GOT3 (cell line): ENCODE results near the gene GOLGA8J.
"Not testable (repeated sequence)": the region's sequence is repeated elsewhere in the genome, so short reads cannot be mapped to it uniquely, and the experiment has no call there.

Experiments used
- DNase-seq: peaks from one replicate; lab custom pipeline; 2025; ENCODE audit warnings: mixed read lengths; lab: John Stamatoyannopoulos, UW

GOLGA8J gene

DNA sequence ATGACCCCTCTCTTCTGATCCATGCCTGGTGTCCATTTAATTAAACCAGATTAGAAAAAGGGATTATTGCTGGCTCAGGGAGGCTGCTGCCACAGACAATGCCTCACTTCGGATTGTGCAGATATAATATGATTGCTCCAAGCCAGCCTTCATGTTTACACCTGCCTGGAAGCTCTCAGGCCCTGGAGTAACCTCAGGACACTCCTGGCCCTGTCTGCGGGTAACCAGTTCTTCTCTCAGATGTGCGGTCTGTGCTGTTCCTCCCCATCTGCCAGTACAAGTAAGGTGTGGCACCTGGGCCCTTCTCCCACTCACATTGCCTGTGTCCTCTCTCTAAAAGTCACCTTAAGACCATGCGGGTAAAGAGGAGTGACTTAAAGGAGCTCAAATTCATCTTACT lies 8.8 kb upstream of the GOLGA8J start:
- DNase-seq, result no peak

DNA sequence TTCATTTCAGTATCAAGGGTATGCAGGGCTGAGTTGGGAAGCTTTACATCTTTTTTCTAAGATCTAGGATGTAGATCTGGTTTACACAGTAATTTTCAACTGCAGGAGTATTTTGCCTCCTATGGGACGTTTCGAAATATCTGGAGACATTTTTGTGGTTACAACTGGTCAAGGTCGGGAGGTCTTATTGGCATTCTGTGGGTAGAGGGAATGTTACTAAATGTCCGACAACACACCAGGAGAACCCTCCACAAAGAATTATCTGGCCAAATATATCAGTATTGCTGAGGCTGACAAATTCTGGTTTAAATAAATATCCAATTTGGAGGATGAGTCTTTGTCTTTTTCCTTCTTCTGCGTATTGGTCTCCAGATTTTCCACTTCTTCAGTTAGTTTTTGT lies 1.9 kb upstream of the GOLGA8J start:
- DNase-seq, result not testable (repeated sequence)

DNA sequence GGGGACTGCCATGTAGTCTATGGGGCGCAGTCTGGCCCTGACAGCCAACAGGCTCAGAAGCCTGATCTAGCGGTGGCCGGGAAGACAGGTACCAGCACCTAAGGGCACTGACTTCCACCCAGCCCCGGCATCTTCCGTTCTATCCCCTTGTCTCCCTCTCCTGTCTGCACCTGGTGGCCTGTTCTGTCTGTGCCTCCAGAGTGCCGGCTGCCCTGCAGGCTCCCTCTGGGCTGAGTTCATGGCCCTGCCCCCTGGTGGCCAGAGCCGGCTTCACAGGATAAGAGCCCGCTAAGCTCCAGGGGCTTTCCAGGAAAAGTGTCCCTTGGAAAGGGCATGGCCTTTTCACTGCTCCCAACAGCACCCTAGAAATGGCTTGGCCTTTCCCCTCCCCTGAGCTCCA lies 15.1 kb downstream of the GOLGA8J start:
- not testable (repeated sequence) for DNase-seq

DNA sequence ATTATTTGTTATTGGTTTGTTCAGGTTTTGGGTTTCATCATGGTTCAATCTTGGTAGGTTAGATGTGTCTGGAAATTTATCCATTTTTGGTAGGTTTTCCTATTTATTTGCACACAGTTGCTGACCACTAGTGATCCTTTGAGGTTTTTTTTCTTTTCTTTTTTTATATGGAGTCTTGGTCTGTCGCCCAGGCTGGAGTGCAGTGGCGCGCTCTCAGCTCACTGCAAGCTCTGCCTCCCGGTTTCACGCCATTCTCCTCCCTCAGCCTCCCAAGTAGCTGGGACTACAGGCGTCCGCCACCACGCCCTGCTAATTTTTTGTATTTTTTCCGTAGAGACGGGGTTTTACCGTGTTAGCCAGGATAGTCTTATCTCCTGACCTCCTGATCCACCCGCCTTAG lies 20.1 kb downstream of the GOLGA8J start:
- not testable (repeated sequence) for DNase-seq

DNA sequence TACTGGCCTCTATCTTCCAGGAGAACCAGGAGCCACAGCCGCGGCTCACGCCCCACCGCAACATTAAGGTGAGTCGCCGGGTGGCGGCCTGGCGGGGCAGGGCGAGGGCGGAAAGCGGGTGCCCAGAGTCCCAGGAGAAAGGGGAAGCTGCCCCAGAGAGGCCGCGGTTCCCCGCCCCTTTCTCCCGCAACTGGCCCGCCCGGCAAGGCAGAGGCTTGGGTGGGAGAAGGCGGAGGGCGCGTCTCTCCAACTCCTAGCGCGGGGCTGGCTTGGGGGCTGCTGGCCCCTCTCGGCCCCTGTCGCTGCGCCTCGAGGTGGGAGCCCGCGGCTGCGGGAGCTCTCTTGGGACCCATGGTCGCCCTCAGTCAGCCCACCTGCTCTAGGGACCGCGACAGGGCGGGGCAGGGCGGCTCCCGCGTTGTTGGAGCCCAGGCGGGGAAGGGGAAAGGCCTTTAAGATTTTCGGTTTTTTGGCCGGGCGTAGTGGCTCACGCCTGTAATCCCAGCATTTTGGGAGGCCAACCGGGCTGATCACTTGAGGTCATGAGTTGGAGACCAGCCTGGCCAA lies 21.3 kb downstream of the GOLGA8J start:
- not testable (repeated sequence) for DNase-seq

DNA sequence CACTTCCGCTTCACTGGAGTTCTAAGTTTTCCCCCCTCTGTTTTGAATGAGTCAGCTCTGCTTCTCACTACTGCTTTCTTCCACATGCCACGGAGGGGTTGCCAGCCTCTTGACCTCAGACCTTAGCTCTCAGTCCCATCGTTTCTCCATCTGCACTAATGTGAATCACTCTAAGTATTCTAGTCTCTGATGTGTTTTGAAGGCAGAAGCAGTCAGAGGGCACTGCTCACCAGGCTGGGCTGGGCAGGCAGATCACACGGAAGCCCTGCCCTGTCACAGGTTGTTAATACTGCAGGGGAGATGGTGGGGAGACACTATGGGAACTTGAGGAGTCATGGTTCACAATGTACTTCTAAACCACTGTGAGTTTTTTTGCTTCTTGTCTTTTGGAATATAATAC lies 27.8 kb downstream of the GOLGA8J start:
- DNase-seq, result not testable (repeated sequence)

DNA sequence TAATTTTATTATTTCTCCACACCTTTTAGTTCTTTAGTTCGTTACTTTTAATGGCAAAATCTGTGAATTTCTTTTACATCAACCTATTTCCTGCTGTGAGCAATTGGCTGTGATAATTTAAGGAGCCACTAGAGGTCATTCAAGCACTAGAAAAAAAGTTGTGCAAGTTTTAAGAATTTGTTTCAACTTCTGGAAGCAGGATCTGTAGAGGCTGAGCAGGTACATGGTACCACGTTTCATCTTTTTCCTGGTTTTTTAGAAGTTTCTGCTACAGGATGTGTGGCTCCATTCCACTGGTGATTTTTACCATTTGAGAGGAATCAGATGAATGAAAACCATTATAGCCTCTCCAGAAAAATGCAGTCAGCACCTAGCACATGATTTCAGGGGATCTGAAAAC lies 47.3 kb downstream of the GOLGA8J start:
- not testable (repeated sequence) for DNase-seq

DNA sequence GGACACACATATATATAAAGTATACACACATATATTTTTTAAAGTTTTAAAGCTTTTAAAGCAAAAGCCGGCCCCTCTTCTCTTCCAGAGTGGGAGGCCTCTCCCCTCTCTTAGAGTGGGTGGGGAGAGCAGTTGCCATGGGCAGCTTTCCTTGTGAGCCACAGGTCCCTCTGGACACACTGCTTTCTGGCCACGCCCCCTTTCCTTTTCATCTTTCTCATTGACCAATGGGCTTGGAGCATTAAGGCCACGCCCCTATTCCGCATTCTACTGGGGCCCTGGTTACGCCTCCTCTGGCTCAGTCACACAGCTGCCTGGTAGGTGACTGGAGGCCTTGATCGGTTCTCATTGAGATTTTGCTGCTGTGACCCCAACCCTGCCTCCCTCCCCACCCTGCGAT lies 52.0 kb downstream of the GOLGA8J start, which contains the start of gene GOLGA8T:
Gene GOLGA8T (plus strand): TSS at position 301 of the 400 bp plus-strand sequence. CDS start 98 bp downstream, at position 399.
- not testable (repeated sequence) for DNase-seq
